Activated gamma-delta T cell treated with Interleukin-2 at 50 U/mL for 16 hours (primary cell): ENCODE measurements around the gene ELF1.

ENCODE experiments used
- DNase-seq: peaks from one replicate; pipeline ENCODE4 v3.0.0-alpha.2; 2020

The ELF1 gene

DNA sequence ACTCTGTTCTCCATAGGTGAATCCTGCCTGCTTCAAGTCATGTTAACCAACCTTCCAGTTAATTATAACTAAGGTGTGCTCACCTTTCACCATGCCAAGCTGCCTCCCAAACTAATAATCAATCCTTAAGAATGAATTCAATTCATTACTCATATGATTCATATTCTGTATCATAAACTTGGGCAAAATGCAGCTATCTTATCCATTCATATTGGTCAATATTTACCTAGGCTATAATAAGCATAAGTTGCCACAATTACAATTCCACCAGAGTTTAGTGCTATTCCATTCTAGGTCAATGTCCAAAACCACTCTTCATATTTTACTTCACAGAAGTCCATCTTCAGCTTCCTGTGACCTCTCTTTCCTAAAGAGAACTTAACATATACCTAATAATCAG, 13.4 kb downstream of the ELF1 start:
- DNase-seq, result no peak

DNA sequence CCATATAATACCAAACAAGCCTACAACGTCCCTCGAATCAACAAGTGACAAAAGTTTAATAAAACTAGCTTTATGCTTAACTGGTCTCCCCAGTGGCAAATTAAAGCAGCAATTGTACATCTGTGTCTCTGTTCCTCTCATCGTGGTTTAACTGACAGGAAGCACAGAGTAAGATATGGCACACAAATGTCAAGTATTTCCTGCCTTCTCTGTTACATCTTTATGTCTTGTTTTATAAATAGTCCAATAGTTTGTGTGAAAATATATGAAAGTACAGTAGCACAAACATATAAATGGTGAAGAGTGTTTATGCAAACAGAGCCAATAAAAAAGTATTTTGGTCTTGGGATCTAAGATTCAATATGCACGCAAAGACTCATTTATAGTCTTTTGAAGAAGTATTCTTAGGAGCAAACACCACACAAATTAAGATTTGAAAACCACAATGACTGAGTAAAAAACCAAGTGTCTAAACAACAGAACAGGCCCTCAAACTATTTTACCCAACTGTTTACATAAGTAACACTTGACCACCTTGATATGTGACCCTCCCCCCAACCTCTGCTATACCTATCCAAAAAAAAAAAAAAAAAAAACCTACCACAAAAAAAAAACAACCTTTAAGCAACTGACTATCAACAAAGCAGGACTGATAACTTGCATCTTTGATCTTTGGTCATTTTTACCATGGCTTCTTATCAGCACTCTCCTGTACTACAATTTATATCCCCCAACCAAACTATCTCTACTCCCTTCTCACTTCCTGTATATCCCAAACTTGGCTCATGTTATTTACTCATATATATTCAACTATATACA, 14.0 kb downstream of the ELF1 start:
- no peak for DNase-seq

DNA sequence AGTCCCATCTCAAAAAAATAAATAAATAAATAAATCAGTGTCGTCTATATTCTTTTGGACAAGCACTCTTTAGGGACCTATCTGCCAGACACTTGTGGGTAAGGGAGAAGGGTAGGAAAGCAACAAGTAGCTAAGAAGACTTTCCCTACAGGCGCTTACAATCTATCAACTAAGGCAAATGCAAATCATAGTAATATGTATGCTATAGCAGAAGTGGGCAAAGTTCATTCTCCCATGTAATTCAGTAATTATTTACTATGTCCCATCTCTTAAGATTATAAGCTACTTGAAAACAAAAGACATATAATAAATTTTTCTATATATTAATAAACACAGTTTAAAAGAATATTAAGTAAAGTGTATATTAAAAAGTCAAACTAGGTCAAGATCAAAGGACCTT, 16.5 kb downstream of the ELF1 start:
- DNase-seq, result no peak

DNA sequence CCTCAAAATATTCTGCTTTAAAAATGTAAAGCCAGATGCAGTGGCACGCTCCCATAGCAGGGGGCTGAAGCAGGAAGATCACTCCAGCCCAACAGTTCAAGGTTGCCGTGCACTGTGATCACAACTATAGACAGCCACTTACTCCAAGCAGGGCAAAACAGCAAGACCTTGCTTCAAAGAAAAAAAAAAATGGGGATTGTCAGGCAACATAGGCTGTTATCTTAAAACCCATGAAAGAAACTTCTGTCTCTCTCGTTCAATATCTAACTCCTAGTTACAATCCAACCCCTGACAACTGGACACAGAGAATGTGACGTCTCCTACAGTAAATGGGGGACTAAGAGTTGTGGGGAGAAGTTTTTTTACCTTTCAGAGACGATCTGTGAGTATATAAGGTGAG, 17.4 kb downstream of the ELF1 start:
- no peak for DNase-seq

DNA sequence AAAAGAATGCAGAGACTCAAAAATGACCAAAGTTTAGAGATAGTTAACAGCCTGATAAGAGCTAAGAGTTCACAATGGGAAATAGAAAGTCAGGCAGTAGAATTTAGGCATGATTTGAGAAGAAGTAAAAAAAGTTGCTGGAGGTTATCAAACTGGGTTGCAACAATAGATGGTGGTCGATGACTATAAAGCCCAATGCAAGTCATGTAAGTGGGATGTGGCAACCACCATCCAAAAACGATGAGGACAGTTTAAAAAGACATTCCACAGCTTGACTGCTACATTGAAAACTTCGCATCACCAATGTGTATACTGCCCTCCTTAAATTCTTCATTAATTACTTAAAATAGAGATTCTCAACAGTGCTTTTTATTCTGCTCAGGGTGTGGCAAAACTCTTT, 19.7 kb downstream of the ELF1 start:
- no peak for DNase-seq

- DNase-seq, result no peak
Observed at GRCh38 chr13:40996426-40997092, 22.6 kb downstream of the ELF1 start.

GRCh38 chr13:40995997-40996396, 23.1 kb downstream of the ELF1 start:
- no peak for DNase-seq

- no peak for DNase-seq
Observed at GRCh38 chr13:40994581-40995230, 24.4 kb downstream of the ELF1 start.

DNA sequence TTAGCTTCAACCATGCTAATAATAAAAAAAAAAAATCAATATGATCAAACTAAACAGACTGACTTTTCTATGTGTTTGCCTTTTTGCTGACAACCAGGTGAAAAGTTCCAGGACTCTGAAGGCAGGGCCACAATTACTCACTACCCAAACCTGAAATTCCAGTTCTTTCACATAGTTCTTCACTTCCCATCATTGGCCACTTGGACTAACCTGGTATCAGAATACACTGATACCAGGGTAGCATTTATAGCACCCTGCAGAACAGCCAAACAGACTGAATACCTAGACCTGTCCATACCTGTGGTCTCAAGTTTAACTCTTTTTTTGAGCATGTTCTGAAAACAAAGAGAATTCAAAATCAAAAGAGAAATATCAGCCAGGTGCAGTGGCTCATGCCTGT, 25.1 kb downstream of the ELF1 start:
- DNase-seq, result no peak

- no peak for DNase-seq
Observed at GRCh38 chr13:40992678-40993518, 26.2 kb downstream of the ELF1 start.

- DNase-seq, result no peak
Observed at GRCh38 chr13:40987606-40988280, 31.4 kb downstream of the ELF1 start.

GRCh38 chr13:40986101-40986856, 32.8 kb downstream of the ELF1 start:
- DNase-seq, result no peak

DNA sequence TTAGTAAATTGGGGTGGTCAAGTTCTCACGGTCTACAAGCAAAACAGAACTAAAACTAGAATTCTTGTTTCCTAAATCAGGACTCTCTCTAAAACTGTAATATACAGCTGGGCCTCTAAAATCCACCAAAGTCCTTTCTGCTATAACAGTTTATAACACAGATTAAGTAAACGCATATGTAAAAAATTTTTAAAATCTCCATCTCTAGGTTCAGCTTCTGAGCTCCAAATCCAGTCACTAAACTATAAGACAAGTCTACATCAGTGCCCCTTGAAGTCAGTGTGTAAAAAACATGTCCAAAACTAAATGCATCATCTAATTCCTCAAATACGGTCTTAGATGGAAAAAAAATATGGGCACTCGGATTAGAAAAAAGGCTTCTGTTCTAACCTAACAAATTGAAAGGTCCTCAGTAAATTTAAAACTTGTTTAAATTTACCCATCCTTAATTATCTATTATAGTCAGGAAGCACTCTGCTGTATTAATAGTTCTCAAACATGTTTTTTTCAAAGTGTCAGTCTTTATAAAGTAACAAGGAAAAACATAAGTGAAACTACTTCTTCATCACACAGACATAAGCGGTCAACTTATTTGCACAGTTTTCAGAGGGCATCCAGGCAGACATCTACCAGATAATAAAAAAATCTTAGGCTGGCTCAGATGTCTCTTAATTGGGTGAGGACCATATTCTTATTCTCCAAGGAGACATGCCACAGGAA, 33.6 kb downstream of the ELF1 start:
- no peak for DNase-seq

- no peak for DNase-seq
Observed at GRCh38 chr13:40984668-40985366, 34.3 kb downstream of the ELF1 start.

DNA sequence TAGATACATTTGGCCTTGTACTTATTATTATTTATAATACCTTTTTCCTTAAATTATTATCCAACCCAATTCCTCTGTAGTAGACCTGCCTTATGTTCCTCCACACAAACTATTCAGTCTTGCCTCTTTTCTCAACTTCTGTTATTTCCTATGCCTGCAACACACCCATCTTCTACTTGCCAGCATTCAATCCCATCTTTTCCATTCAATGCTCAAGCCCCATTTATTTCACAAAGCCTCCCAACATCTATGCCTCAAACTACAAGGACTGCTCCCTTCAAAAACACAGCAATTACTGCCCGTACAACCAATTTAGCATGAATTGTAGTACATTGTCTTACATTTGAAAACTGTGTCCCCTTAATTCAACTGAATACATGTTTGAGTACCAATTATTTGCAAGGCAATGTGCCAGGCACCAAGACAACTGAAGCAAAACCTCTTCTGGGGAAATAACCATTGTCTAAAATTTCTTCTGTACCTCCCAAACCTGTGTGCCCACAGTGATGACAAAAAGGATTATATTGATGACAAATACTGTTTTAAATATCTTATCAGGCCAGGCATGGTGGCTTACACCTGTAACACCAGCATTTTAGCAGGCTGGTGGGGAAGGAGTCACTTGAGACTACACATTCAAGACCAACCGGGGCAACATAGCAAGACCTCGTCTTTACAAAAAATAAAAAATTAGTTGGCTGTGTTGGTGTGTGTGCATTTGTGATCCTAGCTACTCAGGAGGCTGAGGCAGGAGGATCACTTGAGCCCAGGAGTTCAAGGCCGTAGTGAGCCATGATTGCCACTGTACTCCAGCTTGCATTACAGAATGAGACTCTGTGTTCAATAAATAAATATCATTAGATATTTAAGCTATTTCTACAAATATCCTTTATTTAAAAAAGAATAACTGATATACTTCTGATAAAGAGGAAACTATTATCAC, 35.1 kb downstream of the ELF1 start:
- DNase-seq, result no peak

DNA sequence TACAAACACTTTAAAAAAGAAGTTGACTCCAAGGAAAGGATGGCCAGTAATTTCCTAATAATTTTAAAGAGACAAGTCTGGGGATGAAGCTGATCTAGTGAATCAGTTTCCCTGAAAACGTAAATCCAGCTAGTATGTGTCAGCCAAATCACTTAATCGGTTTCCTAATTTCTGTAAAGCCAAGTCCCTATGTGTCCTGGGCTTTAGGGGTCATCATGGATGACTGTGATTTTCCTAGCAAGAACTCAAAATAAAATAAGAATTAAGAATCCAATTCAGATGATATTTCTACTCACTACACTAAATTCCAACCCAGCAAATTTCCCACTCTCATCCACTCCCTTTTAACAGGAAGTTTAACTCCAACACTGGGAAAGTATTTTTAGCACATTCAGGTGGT, 35.9 kb downstream of the ELF1 start:
- no peak for DNase-seq

DNA sequence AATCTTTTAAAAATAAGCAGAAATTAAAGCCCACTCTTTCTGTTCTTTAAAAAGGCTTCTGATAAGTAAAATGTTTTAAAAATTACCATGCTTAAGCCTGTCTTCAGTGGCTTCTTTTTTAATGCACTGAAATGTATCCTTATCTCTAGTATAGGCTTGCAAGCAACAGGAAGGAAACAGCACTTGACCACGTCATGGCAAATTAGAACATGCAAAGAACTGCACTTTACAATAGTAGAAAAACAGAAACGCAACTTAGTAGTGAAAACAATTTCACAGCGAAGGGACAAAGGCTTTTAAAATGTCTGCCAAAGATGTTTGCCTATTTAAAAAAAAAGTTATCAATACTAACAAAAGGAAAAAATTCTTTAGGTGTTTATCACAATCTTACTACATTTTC, 36.3 kb downstream of the ELF1 start:
- peak; percentile 43 for DNase-seq

DNA sequence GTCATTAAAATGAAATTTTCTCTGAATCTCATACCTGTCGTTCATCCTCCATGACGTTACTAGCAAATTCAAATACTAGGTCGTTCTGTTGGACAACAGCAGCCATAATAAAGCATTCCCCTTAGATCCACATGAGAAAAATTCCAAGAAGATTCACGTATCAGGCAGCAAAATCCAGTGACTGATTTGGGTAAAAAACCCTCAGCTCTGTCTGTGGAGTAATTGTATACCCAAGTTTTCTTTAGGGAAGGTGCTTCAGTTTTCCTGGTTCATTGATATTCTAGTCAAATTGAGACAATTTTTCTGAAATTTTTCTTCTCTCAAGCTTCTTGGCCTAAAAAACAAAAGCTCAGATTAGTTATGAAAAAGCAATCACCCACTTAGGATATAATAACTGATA, 37.2 kb downstream of the ELF1 start:
- no peak for DNase-seq

DNA sequence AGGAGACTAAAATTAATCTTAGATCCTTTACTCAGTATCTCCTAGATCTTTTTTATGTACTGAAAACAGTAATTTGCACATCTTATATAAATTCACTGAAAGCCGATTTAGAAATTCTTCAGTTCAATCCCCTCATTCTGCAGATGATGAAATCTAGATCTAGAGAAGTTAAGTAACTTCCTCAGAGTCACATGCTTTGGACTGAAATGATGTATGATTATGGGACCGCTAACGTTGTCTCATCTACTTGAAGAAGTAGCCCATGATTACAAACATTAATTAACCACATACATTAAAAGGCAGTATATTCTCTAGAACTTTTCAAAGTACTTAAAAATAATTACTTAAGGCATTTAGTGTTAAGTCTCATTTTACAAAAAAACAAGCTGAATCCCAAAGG, 37.8 kb downstream of the ELF1 start:
- no peak for DNase-seq
